ENCODE results near the gene CNOT3.

CNOT3 gene

GRCh38 chr19:54164369-54165068, 27.0 kb downstream of the CNOT3 start (continued):
- TF ChIP-seq PATZ1 (CRISPR knock-in tag; IDR thresholded peaks at IDR 0.05; ENCODE audit: borderline replicate concordance), result no peak
- no peak for TF ChIP-seq CSRNP3 (CRISPR knock-in tag; IDR thresholded peaks at IDR 0.05)

- no peak for TF ChIP-seq TSHZ2 (CRISPR knock-in tag; IDR thresholded peaks at IDR 0.05)
- no peak for TF ChIP-seq ZC3H10 (CRISPR knock-in tag; IDR thresholded peaks at IDR 0.05)
- TF ChIP-seq ZNF565 (CRISPR knock-in tag; conservative IDR thresholded peaks at IDR 0.05; ENCODE audit: low read depth), result no peak
- TF ChIP-seq ZNF70 (CRISPR knock-in tag; IDR thresholded peaks at IDR 0.05), result no peak
- TF ChIP-seq GLIS3 (CRISPR knock-in tag; IDR thresholded peaks at IDR 0.05), result no peak
- no peak for TF ChIP-seq CSDC2 (CRISPR knock-in tag; IDR thresholded peaks at IDR 0.05)
- no peak for TF ChIP-seq CREB5 (CRISPR knock-in tag; IDR thresholded peaks at IDR 0.05; ENCODE audit: low read depth)
- TF ChIP-seq OSR1 (CRISPR knock-in tag; IDR thresholded peaks at IDR 0.05), result no peak
- TF ChIP-seq PPARA (CRISPR knock-in tag; IDR thresholded peaks at IDR 0.05; ENCODE audit: borderline replicate concordance), result no peak
- no peak for TF ChIP-seq ZFP3 (CRISPR knock-in tag; IDR thresholded peaks at IDR 0.05)
- no peak for TF ChIP-seq ISL1 (CRISPR knock-in tag; IDR thresholded peaks at IDR 0.05)
- no peak for TF ChIP-seq ESRRG (CRISPR knock-in tag; IDR thresholded peaks at IDR 0.05)
- no peak for TF ChIP-seq TCF4 (CRISPR knock-in tag; IDR thresholded peaks at IDR 0.05; ENCODE audit: borderline replicate concordance)
- no peak for TF ChIP-seq CSRNP3 (CRISPR knock-in tag; IDR thresholded peaks at IDR 0.05)
- no peak for TF ChIP-seq ZNF8 (CRISPR knock-in tag; IDR thresholded peaks at IDR 0.05)
- no peak for TF ChIP-seq ARNTL (CRISPR knock-in tag; IDR thresholded peaks at IDR 0.05; ENCODE audit: borderline replicate concordance, low read depth)
- ATAC-seq, result no peak
Observed at GRCh38 chr19:54165222-54165621, 27.7 kb downstream of the CNOT3 start.

- peak; percentile 93 for ATAC-seq
- TF ChIP-seq BACH2 (CRISPR knock-in tag; IDR thresholded peaks at IDR 0.05; ENCODE audit: borderline replicate concordance), result no peak
- TF ChIP-seq GLIS3 (CRISPR knock-in tag; IDR thresholded peaks at IDR 0.05), result peak; percentile 41; the same call in 1 of the 2 replicates
Observed at GRCh38 chr19:54168174-54168917, 30.8 kb downstream of the CNOT3 start.

All from SK-N-SH treated with all-trans-retinoic acid at 6 μM for 48 hours (cell line).